Measurements from ENCODE around the gene DDX54. TPM values are rescaled to one million over a fixed set of nuclear protein-coding genes. Genes with fewer than 3 reads are reported as not detected.

The DDX54 gene
- total RNA-seq, 1 experiment from 2014 or later = 101 TPM

GRCh38 chr12:113194971-113195391, 9.7 kb upstream of the DDX54 start:
- DNase-seq (ENCODE audit: low read depth, low spot score) (no peak), ATAC-seq (no peak)
- ChIA-PET CTCF (interaction anchor here (0.5 kb wide), 1 partner anchor 173 kb away, joined by 5 read pairs; no protein-coding TSS in a partner anchor), POLR2A (no interaction called here)
- Histone ChIP-seq H3K27me3 (ENCODE audit: control insufficient read depth, insufficient read depth, low read length) (no peaks in the 10 kb centered on the region), H3K27ac (ENCODE audit: low read length) (peak overlapping the region; percentile 67), H3K36me3 (ENCODE audit: control insufficient read depth, insufficient read depth, low read length) (no peaks in the 10 kb centered on the region), H3K4me1 (ENCODE audit: control insufficient read depth, insufficient read depth, low read length) (peaks cover 47% of the 10 kb centered on the region), H3K4me3 (ENCODE audit: low read depth in 2 of 2, low read length in 2 of 2) (no peak overlapping the region), H3K9me3 (ENCODE audit: control insufficient read depth, insufficient read depth, low read depth, low read length) (no peaks in the 10 kb centered on the region)
- no TSS peak for BruUV-seq (replicated peaks)
- in situ Hi-C loops (cut with HindIII; ENCODE audit: low pct_unique_long_range_greater_than_20kb, low sequenced_read_pairs) = no loop called here
- intact Hi-C loops (cut with micrococcal nuclease; ENCODE audit: unreplicated experiment) = no loop called here
- no peak for TF ChIP-seq POLR2AphosphoS5 (IDR thresholded peaks at IDR 0.05; ENCODE audit: low read depth, low read length)
- TF ChIP-seq, protein P1, sequence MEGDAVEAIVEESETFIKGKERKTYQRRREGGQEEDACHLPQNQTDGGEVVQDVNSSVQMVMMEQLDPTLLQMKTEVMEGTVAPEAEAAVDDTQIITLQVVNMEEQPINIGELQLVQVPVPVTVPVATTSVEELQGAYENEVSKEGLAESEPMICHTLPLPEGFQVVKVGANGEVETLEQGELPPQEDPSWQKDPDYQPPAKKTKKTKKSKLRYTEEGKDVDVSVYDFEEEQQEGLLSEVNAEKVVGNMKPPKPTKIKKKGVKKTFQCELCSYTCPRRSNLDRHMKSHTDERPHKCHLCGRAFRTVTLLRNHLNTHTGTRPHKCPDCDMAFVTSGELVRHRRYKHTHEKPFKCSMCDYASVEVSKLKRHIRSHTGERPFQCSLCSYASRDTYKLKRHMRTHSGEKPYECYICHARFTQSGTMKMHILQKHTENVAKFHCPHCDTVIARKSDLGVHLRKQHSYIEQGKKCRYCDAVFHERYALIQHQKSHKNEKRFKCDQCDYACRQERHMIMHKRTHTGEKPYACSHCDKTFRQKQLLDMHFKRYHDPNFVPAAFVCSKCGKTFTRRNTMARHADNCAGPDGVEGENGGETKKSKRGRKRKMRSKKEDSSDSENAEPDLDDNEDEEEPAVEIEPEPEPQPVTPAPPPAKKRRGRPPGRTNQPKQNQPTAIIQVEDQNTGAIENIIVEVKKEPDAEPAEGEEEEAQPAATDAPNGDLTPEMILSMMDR (IDR thresholded peaks at IDR 0.05) = no peak

- no peak for DNase-seq (ENCODE audit: low read depth, low spot score)
Observed at GRCh38 chr12:113191227-113191626, 5.9 kb upstream of the DDX54 start.

DNA sequence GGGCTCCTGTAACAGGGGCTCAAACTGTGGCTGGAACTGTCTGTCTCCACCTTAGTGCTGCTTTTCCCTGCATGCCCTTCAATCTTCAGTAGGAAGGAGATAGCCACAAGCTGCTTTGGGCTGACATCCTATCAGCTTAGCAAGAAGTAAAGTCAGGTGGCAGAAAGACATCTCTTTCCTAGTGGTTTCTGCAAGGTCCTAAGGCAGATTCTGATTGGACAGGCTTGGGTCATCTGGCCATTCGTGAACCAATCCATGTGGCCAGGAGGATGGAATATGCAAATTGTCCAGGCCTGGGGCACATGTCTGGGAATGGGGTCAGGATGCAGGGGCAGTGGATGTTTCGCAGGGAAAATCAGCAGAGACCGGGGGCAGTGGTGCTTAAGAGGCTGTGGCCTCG, 5.5 kb upstream of the DDX54 start:
- H3K36me3 ChIP-seq (ENCODE audit: control insufficient read depth, insufficient read depth, low read length) = peaks cover 5% of the 10 kb centered on the region
- TF ChIP-seq, protein P1 (IDR thresholded peaks at IDR 0.05) = no peak
- TF ChIP-seq SIN3A (IDR thresholded peaks at IDR 0.05; ENCODE audit: borderline replicate concordance, insufficient read depth, low read depth, low read length) (no peak), TCF7L2 (IDR thresholded peaks at IDR 0.05; ENCODE audit: low read depth, low read length) (no peak), POLR2AphosphoS5 (IDR thresholded peaks at IDR 0.05; ENCODE audit: low read depth, low read length) (no peak)
- TF ChIP-seq, protein P2, sequence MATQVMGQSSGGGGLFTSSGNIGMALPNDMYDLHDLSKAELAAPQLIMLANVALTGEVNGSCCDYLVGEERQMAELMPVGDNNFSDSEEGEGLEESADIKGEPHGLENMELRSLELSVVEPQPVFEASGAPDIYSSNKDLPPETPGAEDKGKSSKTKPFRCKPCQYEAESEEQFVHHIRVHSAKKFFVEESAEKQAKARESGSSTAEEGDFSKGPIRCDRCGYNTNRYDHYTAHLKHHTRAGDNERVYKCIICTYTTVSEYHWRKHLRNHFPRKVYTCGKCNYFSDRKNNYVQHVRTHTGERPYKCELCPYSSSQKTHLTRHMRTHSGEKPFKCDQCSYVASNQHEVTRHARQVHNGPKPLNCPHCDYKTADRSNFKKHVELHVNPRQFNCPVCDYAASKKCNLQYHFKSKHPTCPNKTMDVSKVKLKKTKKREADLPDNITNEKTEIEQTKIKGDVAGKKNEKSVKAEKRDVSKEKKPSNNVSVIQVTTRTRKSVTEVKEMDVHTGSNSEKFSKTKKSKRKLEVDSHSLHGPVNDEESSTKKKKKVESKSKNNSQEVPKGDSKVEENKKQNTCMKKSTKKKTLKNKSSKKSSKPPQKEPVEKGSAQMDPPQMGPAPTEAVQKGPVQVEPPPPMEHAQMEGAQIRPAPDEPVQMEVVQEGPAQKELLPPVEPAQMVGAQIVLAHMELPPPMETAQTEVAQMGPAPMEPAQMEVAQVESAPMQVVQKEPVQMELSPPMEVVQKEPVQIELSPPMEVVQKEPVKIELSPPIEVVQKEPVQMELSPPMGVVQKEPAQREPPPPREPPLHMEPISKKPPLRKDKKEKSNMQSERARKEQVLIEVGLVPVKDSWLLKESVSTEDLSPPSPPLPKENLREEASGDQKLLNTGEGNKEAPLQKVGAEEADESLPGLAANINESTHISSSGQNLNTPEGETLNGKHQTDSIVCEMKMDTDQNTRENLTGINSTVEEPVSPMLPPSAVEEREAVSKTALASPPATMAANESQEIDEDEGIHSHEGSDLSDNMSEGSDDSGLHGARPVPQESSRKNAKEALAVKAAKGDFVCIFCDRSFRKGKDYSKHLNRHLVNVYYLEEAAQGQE (IDR thresholded peaks at IDR 0.05; ENCODE audit: insufficient read depth in 1 of 2, low read depth in 2 of 2, low read length in 1 of 2) = no peak
- peaks cover 56% of the 10 kb centered on the region for H3K4me1 ChIP-seq (ENCODE audit: control insufficient read depth, insufficient read depth, low read length)
- BruUV-seq (replicated peaks) = no TSS peak
- H3K4me3 ChIP-seq (ENCODE audit: low read depth in 2 of 2, low read length in 2 of 2) = no peak overlapping the region
- no peaks in the 10 kb centered on the region for H3K27me3 ChIP-seq (ENCODE audit: control insufficient read depth, insufficient read depth, low read length)
- intact Hi-C loops (cut with micrococcal nuclease; ENCODE audit: unreplicated experiment) (no loop called here), in situ Hi-C loops (cut with HindIII; ENCODE audit: low pct_unique_long_range_greater_than_20kb, low sequenced_read_pairs) (no loop called here)
- H3K27ac ChIP-seq (ENCODE audit: low read length) = no peak overlapping the region
- no peaks in the 10 kb centered on the region for H3K9me3 ChIP-seq (ENCODE audit: control insufficient read depth, insufficient read depth, low read depth, low read length)
- ATAC-seq (peak; percentile 33; the same call in 1 of the 2 replicates), DNase-seq (ENCODE audit: low read depth, low spot score) (no peak)
- CTCF ChIA-PET = no interaction called here
- POLR2A ChIA-PET = interaction anchor here (0.7 kb wide), 1 partner anchor 47 kb away, joined by 3 read pairs; no protein-coding TSS in a partner anchor

More at GRCh38 chr12:113191227-113191626, 5.9 kb upstream of the DDX54 start:
- TF ChIP-seq POLR2AphosphoS5 (IDR thresholded peaks at IDR 0.05; ENCODE audit: low read depth, low read length) (no peak), SIN3A (IDR thresholded peaks at IDR 0.05; ENCODE audit: borderline replicate concordance, insufficient read depth, low read depth, low read length) (no peak)
- TF ChIP-seq, protein P1 (IDR thresholded peaks at IDR 0.05) = no peak
- ChIA-PET CTCF (no interaction called here), POLR2A (no interaction called here)
- H3K36me3 ChIP-seq (ENCODE audit: control insufficient read depth, insufficient read depth, low read length) = peaks cover 3% of the 10 kb centered on the region
- H3K9me3 ChIP-seq (ENCODE audit: control insufficient read depth, insufficient read depth, low read depth, low read length) = no peaks in the 10 kb centered on the region
- ATAC-seq = no peak
- no peak overlapping the region for H3K4me3 ChIP-seq (ENCODE audit: low read depth in 2 of 2, low read length in 2 of 2)
- H3K27ac ChIP-seq (ENCODE audit: low read length) = peak overlapping the region; percentile 74; the same call in 1 of the 2 replicates
- in situ Hi-C loops (cut with HindIII; ENCODE audit: low pct_unique_long_range_greater_than_20kb, low sequenced_read_pairs) (no loop called here), intact Hi-C loops (cut with micrococcal nuclease; ENCODE audit: unreplicated experiment) (no loop called here)
- no TSS peak for BruUV-seq (replicated peaks)
- H3K4me1 ChIP-seq (ENCODE audit: control insufficient read depth, insufficient read depth, low read length) = peaks cover 54% of the 10 kb centered on the region
- no peaks in the 10 kb centered on the region for H3K27me3 ChIP-seq (ENCODE audit: control insufficient read depth, insufficient read depth, low read length)
